NCI-H1105 (cell line): Measurements from ENCODE around the gene CCDC136.

Experiments used
- DNase-seq: peaks from one replicate; lab custom pipeline; 2025; lab: John Stamatoyannopoulos, UW

The CCDC136 gene

GRCh38 chr7:128831994-128832879 is 40.5 kb downstream of the CCDC136 start:
- no peak for DNase-seq

GRCh38 chr7:128832880-128833147 is 41.0 kb downstream of the CCDC136 start:
- no peak for DNase-seq

GRCh38 chr7:128833148-128833945 is 41.6 kb downstream of the CCDC136 start:
- DNase-seq, result no peak

- DNase-seq, result no peak
Measured at GRCh38 chr7:128833946-128834325, 42.2 kb downstream of the CCDC136 start.

- DNase-seq, result no peak
Measured at GRCh38 chr7:128835231-128835751, 43.5 kb downstream of the CCDC136 start.

GRCh38 chr7:128835790-128836641 is 44.2 kb downstream of the CCDC136 start:
- DNase-seq, result no peak

- DNase-seq, result no peak
Measured at GRCh38 chr7:128836729-128837348, 45.1 kb downstream of the CCDC136 start.

- no peak for DNase-seq
Measured at GRCh38 chr7:128837521-128837921, 45.8 kb downstream of the CCDC136 start.

- DNase-seq, result no peak
Measured at GRCh38 chr7:128838109-128838779, 46.5 kb downstream of the CCDC136 start.

GRCh38 chr7:128838981-128839731 is 47.4 kb downstream of the CCDC136 start:
- DNase-seq, result no peak

- no peak for DNase-seq
Measured at GRCh38 chr7:128839751-128840177, 48.0 kb downstream of the CCDC136 start.

GRCh38 chr7:128840326-128841170 is 48.8 kb downstream of the CCDC136 start:
- DNase-seq, result no peak

GRCh38 chr7:128841171-128841690 is 49.5 kb downstream of the CCDC136 start:
- DNase-seq, result no peak

GRCh38 chr7:128841921-128842673 is 50.3 kb downstream of the CCDC136 start:
- no peak for DNase-seq

GRCh38 chr7:128842674-128843641 is 51.2 kb downstream of the CCDC136 start:
- no peak for DNase-seq

- no peak for DNase-seq
Measured at GRCh38 chr7:128843938-128844621, 52.3 kb downstream of the CCDC136 start.
